Epidermal melanocyte (primary cell): ENCODE data around the gene ZSCAN10.

Experiments
- DNase-seq: peaks from one replicate; pipeline ENCODE4 v3.0.0; 2011; ENCODE audit warnings: low spot score; ENCODE audit not compliant: insufficient read length

The ZSCAN10 gene

DNA sequence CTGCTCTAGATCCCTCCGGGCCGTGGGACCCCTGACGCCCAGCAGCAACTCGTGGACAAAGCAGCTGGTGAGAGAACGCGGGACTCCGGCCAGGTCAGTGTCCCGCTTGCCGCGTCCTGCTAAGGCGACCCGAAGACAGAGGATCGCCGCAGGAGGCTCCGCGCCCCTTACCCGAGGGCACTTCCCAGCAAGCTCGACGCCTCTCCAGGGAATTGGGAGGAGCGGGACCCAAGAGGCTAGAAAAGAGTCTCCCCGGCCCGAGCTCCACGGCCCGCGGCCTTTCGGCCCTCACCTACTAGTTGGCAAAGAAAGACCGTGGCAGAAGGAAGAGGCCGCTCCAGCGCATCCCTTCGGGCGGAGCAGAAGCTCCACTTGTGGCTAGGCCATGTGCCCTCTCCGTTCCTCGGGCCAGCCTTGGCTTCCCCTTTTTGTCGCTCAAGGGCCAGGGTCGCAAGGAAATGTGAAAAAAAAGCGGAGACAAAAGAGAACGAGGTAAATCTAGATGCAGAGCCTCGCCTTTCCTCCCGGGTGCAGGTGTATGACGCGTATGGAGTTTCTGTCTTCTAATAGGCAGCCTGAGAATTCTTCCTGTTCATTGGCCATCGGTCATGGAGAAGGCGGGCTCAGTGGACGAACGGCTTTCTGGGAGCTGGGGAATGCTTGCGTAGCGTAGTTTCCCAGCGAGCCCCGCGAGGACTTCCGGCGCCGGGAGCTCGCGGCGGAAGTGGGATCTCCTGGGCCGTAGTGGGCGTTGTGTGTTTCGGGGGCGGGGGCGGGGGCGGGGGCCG, 35.4 kb upstream of the ZSCAN10 start, which contains the start of gene ZNF213:
Gene ZNF213 (plus strand): TSS at position 692 of the 788 bp plus-strand sequence. CDS start 2,252 bp downstream, outside the sequence.
- peak; percentile 98 for DNase-seq

DNA sequence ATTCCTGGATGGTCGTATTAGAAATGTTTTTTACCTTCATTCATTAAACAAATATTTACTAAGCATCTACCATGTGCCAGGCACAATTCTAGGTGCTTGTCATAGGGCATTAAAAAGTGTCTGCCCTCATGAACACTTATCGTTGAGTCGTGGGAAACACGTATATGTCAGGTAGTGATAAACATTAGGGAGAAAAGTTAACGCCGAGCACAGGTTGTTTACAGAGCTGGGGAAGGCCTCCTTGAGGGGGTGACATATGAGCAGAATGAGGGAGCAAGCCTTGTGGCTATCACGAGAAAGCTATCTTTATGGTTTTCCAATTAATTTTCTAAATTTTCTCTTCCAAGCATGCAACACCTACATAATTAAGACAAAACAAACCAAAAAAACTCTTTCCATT, 34.8 kb upstream of the ZSCAN10 start:
- DNase-seq = no peak

GRCh38 chr16:3131755-3132377, 32.8 kb upstream of the ZSCAN10 start:
- no peak for DNase-seq

GRCh38 chr16:3129137-3130131, 30.3 kb upstream of the ZSCAN10 start:
- no peak for DNase-seq

- DNase-seq = no peak
Observed at GRCh38 chr16:3127745-3128144, 28.7 kb upstream of the ZSCAN10 start.

- peak; percentile 93 for DNase-seq
Observed at GRCh38 chr16:3123986-3124886, 25.1 kb upstream of the ZSCAN10 start.

GRCh38 chr16:3122926-3123570, 24.0 kb upstream of the ZSCAN10 start:
- no peak for DNase-seq

GRCh38 chr16:3121851-3122467, 22.9 kb upstream of the ZSCAN10 start:
- DNase-seq = no peak

- no peak for DNase-seq
Observed at GRCh38 chr16:3120435-3120834, 21.3 kb upstream of the ZSCAN10 start.

- DNase-seq = no peak
Observed at GRCh38 chr16:3119701-3120408, 20.8 kb upstream of the ZSCAN10 start.

DNA sequence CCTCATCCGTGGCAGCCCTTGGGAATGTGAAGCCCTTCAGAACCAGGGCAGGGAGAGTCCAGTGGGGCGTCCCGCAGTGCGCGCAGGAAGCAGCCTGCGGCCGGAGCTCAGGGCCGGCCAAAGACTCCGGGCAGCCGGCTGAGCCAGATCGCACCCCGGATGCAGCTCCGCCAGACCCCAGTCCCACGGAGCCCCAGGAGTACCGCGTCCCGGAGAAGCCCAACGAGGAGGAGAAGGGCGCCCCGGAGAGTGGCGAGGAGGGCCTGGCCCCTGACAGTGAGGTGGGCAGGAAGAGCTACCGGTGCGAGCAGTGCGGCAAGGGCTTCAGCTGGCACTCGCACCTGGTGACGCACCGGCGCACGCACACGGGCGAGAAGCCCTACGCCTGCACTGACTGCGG, 20.2 kb upstream of the ZSCAN10 start:
- DNase-seq = no peak

DNA sequence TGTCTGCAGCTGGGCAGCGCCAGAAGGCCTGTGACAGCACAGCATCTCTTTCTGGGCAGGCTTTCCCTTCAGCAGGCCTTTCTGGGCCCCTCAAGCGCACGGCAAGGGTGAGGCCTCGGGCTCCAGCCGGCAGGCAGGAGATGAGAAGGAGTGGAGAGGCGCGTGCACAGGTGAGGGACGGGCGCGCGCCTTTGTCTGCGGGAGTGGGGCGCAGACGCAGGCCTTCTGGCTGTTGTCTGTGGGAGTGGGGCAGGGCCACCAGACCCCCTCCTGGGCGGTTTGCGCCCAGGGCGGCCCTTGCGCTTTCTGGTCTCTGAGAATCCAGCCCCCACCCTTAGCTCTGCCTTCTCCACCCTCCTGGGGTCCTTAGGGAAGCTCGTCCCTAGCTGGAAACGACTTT, 19.8 kb upstream of the ZSCAN10 start:
- no peak for DNase-seq

- DNase-seq = no peak
Observed at GRCh38 chr16:3118204-3118790, 19.2 kb upstream of the ZSCAN10 start.

DNA sequence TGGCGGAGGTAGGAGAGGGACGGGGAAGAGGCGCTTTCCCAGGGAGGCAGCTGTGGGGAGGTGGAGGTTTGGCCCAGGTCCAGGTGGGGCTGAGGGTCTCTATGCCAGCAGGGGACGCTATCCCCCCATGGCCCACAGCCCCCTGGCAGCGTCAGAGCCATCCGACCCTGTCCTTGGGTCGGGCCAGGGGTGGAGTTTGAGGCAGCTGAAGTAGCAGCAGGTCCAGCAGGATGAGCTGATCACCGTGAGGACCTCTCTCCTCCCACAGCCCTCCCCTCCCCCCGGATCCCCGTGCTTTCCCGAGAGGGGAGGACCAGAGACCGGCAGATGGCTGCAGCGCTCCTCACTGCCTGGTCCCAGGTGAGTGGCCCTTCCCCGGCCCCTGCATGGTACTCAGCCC, 16.5 kb upstream of the ZSCAN10 start:
- no peak for DNase-seq

DNA sequence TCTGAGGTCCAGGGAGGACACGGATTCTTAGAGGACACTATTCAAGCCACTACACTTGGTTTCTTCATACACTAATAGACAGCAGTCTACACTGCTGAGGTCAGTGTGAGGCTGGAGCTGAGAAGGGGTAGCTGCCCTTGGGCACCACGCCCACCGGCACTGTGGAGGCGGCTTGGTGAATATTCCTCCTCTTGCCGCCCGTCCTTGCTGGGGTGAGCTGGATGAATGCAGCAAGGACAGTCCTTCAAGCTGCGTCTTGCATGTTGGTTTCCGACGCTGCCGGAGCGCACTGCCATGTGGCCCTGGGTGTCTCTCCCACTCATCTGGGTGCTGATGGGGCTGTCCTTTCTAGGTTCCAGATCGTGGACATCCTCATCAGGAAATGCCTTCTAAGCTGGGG, 15.9 kb upstream of the ZSCAN10 start:
- no peak for DNase-seq

DNA sequence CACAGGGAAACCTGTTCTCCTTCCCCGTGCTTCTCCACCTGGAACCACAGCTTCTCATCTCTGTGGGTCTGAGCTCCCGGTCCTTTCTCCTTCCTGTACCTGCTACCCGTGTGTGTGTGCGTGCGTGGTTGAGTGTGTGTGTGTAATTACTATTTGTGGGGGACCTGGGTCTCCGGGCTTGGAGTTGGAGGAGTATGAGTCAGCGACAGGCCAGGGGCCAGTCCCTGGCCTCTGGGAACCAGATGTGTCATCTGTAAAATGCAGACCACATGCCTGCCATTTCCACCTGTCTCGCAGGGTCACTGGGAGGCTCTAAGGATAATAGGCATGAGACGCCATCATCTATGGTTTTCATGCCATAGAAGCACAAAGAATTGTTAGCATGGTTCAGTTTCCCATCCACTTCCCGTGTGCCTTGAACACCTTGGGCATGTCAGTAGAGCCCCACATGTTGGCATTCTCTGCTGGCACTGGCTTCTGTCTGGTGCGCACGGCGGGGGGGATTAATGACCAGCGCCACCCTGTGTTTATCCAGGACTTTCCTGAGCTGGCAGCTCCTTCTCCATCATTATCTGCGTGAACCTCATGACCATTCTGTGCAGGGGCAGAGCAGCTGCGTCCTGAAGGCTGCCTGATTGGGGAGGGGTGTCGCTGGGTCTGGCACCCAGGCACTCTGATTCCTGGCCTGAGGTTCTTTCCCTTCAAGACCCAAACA, 14.8 kb upstream of the ZSCAN10 start:
- DNase-seq = no peak

DNA sequence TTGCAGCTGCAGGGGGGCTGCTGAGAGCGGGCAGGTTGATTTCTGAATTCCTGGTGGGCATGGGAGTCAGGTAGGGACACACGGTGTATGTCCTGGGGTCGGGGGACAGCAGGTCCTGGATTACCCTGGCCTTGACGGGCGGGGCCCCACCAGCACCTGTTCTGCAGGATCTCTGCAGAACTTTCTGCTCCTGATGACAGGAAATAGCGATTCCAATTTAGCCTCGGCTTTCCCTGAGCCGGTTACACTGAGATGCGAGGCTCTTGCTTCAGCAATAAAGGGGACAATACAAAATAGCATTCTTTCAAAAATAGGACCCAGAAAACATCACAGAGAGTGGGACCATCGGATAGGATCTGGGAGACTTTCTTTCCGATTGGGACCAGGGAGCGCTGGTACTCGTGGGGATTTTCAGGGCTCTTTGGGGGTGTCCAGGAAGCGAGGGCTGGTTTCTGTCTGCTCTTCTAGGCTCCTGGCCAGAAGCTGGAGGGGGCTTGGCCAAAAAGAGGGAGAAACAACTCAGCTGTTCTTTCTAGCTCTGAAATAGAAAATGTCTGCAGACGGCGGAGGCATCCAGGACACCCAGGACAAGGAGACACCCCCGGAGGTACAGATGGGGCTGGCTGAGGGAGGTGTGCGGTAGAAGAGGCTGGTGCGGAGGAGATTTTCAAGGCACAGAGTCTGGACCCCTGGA, 13.9 kb upstream of the ZSCAN10 start:
- no peak for DNase-seq
